Effector CD8-positive, alpha-beta T cell (primary cell): ENCODE results near the gene RABGGTA.
"Not testable (repeated sequence)": the region's sequence is repeated elsewhere in the genome, so short reads cannot be mapped to it uniquely, and the experiment has no call there.

Experiments used
- DNase-seq: peaks from one replicate; lab custom pipeline; 2025; lab: John Stamatoyannopoulos, UW

Gene RABGGTA

DNA sequence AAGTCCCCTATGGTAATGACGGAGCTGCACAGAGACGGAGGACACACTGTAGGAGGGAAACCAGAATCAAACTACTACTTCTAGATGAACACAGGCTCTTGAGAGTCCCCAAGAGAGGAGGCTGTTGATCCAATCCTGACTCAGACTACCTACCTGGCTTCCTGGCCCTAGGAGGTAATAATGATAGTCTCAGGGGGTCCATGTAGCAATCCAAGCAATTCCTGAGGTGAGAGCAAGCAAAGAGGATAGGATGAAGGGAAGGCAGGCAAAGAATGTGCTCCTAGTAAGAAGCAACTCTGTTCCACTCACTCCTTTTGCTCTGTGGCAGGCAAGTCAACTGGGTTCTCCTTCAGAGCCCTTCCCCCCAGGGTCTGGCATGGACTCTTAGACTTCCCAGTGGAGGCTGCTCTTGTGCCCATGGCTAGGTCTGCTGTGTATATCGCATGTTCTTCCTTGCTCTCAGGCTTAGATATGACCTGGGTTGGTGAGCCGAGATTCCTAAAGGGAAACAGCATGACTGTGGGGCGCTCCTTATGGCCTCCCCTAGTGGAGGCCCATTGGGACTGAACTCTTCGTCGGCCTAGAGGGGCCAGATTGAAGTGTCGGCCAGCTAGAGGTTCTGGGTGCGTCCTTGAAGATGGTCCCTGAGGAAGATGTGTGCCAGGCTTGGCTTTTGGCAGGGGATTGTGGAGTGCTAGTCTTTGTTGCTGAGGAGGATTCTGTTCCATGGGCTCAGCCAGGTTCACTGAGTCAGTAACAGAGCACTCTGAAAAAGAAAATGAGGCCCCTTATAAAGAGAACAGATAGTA lies 31.1 kb downstream of the RABGGTA start:
- DNase-seq = no peak

DNA sequence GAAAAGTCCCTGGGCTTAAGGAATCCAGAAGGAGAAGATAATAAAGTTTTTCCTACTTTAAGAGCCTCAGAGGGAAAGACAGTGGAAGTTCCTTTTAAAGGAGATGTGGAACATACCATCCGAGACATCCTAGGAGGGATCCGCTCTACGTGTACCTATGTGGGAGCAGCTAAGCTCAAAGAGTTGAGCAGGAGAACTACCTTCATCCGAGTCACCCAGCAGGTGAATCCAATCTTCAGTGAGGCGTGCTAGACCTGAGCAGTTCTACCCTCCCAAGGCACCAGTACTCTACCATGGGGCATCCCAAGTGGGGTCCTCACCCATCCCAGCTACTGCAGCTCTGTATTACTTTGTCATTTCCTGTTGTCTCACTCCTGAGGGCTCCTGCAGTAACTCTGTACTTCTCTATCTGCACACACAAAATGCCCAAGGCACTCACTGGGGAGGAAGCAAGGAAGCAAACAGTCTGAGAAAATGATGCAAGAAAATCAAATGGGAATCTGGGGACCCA lies 32.8 kb downstream of the RABGGTA start:
- no peak for DNase-seq

DNA sequence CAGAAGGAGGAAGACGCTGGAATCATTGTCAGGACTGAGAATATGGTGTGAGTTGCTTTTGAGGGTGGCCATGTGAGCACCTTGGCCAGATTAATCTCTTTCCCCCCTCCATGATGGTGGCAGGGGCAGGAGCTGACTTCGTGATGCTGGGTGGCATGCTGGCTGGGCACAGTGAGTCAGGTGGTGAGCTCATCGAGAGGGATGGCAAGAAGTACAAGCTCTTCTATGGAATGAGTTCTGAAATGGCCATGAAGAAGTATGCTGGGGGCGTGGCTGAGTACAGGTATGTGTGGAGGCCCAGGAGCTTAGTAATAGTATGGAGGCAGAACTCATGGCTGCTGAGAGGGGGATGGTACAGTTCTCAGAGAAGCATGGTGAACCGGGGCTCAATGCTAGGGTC lies 33.3 kb downstream of the RABGGTA start:
- no peak for DNase-seq

DNA sequence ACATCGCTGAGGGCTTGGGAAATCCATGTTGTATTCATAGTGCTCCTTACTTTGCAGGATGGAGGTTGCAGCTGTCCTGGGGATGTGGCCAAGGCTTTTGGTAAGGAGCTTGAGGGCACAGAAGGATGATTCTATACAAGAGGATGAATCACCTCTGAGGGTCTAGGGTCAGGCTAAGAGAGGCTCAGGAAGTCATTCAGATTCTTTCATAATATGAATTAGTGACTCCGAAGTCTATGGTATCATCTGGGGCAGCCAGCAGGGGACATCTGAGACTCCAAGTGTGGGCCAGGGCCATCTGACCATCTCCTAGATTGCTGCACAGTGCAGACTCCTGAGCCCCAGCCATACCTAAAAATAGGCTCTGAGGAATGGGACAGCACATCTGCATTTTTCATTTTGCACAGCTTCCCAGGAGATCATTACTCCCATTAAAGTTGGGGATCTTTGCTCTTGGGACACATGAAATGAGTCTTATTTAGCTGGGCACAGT lies 33.9 kb downstream of the RABGGTA start:
- DNase-seq = no peak

DNA sequence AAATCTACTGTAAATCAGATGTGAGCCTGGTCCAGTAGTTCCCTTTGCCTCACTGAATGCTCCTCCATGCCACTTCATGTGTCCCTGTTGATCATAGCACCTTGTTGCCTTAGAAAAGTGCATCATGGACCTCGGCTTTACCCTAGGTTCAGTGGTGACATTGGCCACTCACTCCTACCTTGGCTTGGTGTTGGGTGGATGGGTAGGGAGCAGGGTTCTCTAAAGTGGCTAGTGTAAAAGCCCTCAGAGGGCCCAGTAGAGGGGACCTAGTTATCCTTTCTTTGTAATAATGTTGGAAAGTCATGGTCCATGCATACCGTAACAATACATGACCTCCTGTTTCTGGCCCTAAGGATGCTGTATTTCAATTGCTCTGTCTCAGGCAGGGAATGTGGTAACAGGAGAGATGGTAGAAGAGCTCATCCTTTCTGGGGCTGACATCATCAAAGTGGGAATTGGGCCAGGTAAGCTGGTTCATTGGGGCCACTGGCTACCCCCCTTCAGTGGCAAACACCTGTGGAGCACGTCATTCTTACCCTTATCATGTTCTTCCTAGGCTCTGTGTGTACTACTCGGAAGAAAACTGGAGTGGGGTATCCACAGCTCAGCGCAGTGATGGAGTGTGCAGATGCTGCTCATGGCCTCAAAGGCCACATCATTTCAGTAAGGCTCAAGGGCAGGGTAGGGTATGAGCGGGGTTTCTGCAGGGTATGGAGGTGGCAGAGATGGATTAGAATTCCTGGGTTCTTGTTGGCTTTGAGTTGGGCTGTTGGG lies 34.5 kb downstream of the RABGGTA start:
- DNase-seq = no peak

DNA sequence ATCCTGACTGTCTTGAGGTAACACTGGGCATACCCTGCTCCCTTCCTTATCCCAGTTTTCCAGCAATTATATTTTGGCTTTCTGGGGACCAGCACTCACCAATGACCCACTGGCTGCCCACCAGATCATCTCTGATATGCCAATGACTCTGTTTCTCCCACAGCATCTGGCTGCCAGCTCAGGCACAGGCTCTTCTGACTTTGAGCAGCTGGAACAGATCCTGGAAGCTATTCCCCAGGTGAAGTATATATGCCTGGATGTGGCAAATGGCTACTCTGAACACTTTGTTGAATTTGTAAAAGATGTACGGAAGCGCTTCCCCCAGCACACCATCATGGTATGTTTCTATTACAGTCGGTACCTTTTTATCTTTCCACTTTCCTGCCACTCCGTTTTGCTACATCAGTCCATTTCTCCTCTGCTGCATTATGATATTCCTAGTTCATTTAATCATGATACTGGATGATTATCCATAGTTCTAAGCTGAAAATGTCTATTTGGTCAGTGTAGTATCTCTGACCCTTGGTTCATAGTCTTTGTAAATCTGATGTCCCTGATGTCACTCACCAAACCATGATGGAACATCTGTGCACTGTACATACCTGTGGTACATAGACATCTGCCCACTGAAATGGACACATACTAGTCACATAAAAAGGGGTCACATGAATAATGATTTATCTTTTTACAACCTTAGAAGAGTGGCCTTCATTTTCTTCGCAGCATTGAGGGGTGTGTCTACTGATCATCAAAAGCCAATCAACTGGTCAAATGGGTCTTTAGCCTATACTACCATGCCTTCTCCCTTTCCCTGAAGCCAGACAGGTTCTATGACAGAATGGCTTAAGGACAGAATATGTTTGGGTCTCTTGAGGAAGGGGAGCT lies 35.4 kb downstream of the RABGGTA start:
- no peak for DNase-seq

DNA sequence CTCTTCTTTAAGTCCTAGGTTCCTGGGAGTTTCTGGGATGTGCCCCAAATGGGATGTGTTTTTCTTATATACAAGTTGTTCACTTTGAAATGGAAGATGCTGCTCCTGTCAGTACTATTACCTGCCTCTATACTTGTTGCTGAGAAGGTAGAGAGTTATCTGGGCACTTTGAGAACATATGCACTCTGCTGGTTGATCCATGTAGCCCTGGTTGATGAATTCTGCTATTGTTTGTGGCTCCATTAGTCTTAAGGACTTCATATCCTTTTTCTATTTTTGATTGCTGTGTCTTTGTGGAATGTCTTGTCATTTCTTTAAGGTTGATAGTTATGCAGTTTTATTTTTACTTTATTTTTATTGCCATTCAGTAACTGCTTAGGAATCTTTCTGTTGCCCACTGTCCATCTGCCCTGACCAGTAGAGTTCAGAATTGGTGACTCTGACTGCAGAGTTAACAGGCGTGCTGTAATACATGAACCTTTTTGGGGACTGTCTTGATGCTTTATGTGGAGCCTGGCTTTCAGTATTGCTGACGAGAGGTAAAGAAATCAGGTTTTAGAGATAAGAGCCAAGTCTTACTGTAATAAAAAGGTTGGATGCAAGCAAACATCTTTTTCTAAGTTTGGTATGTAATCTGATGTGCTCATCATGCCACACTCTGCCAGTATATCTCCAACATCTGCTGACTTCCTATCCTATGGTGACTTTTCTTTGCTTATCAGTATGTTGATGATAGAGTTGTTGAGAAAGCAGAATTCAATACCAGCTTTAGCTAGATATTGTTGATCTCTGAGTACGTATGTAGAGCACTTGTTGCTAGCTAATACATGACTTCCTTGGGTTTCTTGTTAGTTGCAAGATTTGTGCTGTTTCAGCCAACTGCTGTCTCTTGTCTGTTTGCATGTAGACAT lies 37.0 kb downstream of the RABGGTA start:
- no peak for DNase-seq

DNA sequence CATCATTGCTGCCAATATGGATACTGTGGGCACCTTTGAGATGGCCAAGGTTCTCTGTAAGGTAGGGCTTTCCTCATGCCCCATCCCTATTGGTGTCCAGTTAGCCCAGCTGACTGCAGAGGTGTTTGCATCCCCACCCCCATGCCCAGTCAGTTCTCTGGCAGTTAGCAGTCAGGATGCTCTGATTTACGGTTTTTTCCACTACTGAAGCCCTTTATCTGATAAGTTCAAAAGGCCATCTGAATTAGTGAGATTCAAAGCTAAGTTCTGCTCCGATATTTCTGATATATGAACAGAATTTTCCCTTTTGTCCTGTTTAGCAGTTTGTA lies 37.9 kb downstream of the RABGGTA start:
- no peak for DNase-seq

DNA sequence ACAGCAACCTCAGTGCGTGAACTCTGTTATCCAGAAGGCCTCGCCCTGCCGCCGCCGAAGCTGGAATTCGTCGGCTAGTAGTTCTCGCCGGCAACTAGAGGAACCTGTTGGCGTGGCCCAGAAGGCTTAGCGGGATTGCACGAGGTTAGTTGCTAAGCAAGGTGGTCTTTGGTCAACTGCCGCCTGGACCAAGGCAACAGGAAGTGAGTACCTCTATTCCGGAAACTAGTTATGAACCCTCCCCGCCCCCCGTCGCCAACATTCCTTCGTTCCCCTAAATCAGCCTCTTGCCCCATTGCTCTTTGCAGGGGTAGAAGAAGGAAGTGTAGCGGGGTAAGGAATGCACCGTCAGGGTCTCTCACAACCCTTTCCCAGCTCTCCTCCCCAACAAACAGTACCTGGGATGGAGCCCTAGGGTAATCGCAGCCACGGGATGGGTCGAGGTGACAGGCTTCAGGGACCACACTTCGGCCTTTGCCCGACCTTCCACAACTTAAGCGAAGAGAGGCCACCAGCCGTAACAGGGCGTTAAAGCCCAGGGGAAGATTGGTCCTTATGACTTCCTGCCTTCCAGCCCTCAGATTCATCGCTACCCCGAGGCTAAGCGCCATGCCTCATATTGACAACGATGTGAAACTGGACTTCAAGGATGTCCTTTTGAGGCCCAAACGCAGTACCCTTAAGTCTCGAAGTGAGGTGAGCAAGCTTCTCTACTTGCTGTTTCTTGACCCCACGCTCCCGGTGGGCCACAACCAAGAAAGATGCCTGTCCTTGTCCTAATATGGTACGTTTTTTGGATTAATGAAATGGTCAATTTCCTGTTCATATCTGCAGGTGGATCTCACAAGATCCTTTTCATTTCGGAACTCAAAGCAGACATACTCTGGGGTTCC lies 38.5 kb downstream of the RABGGTA start, which contains the start of gene GMPR2:
Gene GMPR2 (plus strand): TSS at position 285 of the 893 bp plus-strand sequence. CDS start 325 bp downstream, at position 610.
- DNase-seq = peak; percentile 55

DNA sequence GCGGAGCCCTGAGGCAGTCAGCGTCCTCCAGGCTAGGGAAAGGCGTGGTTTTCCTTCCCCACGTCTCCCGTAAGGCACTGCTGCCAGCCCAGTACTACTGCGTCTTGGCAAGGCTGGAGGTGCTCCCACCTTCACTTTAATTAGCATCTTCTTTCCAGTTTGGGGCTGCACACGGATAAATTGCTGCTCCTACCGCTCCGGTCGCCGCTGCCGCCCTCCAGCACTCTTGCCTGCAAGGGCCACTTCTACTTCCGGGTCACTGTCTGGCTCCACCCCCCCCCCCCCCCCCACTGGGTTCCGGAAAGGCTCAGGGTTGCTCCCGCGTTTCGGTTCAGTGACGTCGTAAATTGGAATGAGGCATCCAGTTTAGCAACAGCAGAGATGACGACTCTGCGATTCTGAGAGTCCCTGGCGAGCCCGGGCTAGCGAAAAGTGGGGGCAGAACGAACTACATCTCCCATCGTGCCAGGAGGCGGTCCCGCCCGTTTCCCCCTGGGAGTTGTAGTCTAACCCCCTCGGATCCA lies 39.2 kb downstream of the RABGGTA start, which contains the start of gene NEDD8:
Gene NEDD8 (minus strand): TSS at position 247 of the 524 bp plus-strand sequence. CDS start 100 bp downstream, at position 147.
- peak; percentile 78 for DNase-seq

DNA sequence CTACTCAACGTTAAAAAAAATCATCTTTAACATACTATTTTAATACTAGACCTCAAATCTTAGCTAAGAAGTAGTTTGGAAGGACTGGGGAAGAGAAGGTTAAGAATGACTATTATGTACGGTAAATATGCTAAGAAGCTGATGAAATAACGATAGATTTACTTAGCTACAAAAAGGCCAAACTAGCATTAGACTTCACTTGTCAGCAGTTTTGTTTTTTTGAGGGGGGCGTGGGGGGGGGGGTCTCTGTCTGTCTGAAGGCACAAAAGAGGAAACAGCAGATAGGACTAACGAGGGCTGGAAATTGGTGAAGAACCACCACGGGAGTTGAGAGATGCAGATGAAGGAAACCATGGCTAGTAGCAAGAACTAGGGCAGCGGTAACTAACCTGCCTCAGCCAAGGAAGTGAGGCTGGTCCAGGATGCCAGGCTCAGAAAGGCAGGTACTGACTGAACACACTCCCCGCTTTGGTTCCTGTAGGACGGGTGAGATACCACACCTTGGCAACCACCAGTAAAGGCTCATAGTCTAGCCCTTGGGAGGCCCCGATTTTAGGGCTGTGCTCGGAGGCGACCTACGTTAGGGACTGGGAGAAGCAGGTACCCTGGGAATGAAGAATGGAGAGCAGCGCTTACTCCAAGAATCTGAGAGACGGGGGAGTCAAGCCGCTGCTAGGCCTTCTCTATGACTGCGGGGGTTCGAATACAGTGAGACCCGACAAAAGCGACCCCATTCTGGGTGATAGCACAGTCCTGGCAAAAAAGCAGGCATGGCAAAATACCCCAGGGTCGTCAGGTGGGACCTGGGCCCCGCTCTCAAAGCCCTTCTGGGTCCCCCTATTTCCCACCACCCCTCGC lies 39.9 kb downstream of the RABGGTA start:
- DNase-seq = no peak

DNA sequence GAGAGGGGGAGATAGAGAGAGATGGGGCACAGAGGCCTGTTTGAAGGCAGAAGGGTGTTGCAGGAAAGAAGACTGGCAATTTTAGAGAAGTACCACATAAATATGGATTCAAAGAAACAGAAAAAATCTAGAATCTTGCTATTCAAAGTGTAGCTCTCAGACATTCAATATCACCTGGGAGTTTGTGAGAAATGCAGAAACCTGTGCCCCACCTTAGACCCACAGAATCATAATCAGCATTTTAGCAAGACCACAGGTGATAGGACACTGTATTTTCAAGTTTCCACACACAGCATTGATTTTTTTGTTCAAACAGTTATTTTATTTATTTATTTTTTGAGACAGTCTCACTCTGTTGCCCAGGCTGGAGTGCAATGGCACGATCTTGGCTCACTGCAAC lies 42.5 kb downstream of the RABGGTA start:
- no peak for DNase-seq

DNA sequence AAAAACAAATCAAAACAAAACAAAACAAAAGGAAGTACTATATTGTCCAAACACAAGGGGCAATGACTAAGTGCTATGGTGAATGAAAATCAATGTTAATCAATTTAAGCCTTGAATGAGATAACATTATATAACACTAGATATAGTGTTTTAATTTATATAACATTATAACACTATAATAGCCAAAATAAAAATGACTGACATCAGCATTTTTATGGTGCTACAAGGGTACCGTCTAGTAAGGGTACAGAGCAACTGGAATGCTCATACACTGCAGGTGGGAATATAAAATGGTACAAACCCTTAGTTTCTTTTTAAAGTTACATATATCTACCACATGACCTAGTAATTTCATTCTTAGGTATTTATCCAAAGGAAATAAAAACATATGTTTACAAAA lies 44.9 kb downstream of the RABGGTA start:
- no peak for DNase-seq

DNA sequence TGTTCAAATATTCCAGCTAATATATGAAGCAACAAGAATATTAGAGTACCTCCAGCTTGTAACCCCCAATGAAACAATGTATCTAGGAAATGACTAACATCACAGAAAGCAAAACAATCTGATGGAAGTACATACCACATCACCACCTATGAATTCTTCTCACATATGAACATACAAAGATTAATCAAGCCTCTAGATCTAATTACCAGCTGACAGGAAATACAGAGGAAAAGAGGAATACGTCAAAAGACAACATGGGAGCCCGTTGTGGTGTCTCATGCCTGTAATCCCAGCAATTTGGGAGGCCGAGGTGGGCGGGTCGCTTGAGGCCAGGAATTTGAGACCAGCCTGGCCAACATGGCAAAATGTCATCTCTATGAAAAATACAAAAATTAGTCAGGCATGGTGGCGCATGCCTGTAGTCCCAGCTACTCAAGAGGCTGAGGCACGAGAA lies 46.8 kb downstream of the RABGGTA start:
- no peak for DNase-seq

DNA sequence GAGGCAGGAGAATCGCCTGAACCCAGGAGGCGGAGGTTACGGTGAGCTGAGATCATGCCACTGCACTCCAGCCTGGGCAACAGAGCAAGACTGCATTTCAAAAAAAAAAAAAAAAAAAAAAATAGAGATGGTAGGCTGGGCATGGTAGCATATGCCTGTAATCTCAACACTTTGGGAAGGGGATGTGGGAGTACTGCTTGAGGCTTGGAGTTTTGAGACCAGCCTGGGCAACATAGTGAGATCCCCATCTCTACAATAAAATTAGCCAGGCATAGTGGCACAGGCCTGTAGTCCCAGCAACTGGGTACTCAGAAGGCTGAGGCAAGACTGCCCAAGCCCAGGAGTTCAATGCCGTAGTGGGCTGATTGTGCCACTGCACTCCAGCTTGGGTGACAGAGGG lies 48.4 kb downstream of the RABGGTA start:
- DNase-seq = not testable (repeated sequence)

DNA sequence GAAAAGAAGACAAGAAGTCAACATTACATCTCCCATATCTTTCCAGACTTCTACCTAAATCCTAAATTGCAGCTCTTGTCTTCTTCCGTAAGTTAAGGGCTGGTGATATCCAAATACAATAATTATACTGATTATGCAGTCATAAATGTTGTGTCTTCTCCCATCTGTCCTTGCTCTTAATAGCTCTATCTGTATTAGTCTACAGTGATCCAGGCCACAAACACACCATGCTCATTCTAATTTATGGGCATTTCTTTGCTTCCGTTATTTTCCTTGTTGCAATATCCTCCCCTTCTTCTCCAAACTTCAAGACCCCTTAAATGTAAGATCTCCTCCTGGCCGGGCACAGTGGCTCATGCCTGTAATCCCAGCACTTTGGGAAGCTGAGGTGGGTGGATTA lies 51.9 kb downstream of the RABGGTA start:
- DNase-seq = no peak

DNA sequence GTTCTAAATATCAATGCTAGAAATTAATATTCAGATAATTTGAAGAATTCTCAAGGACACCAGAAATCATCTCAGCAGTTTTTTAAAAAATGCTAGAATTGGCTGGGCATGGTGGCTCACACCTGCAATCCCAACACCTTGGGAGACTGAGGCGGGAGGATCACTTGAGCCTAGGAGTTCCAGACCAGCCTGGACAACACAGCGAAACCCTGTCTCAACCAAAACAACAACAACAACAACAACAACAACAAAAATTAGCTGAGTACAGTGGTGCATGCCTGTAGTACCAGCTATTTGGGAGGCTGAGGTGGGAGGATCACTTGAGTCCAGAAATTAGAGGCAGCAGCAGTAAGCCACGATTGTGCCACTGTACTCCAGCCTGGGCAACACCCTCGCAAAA lies 52.3 kb downstream of the RABGGTA start:
- no peak for DNase-seq

DNA sequence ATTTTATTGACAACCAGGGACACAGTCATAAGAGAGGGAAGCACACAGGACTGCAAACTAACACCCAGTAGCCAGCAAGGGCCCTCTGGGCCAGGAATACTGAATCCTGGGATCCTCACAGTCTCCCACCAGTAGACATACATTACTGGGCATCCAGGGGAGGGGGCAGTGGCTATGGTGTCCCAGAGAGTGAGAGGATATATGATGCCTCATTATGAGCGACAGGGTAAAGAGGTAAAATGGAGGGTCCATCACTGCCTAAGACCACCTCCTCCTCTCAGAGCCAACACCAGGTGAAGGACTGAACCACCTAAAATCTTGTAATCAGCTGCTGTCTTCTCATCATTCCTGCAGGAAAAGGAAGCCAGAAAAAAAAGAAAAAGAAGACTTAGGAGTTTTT lies 54.5 kb downstream of the RABGGTA start:
- DNase-seq = not testable (repeated sequence)
